ENCODE measurements around the gene PPP4R3B.
"Not testable (repeated sequence)": the region's sequence is repeated elsewhere in the genome, so short reads cannot be mapped to it uniquely, and the experiment has no call there.

Gene PPP4R3B

DNA sequence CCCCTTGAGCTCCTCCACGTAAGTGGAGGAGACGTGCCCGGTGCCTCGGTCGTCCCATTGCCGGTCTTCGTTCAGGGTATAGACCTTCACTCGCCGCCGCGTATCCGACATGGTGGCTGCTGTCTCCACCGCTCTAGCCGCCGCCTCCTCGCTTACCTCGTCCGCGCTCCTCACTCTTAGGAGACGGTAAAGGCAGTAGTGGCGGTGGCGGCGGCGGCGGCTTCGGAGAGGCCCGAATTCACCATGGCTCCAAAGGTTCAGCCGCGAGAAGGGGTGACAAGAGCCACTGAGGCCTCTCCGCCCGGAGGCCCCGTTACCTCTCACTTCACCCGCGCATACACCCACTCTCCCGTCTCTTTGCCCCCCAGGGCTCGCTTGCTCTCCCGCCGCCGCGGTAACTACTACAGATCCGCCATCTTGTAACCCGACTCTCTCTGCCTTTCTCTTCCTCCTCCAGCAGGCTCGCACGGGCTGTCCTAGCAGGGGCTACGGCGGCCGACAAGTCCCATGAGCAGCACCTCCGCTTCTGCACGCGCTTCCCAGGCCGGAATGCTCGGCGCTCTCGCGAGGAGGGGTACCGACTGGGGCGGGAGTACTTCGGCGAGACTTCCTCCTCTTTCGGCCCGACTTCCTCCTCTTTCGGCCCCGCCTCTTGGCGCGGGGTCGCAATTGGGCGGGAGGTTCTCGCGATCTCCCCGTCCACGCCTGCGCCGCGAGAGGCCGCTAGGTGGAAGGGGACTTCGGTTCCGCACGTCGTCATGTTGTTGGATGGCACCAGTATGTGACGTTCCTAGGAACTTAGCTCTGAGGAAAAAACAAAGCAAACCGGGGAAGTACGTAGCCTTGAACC lies at the start of gene PPP4R3B:
TSS of gene PPP4R3B (minus strand) at position 448 of the 850 bp plus-strand sequence. CDS start at position 111, 337 bp downstream.
- peak; percentile 97 for DNase-seq

DNA sequence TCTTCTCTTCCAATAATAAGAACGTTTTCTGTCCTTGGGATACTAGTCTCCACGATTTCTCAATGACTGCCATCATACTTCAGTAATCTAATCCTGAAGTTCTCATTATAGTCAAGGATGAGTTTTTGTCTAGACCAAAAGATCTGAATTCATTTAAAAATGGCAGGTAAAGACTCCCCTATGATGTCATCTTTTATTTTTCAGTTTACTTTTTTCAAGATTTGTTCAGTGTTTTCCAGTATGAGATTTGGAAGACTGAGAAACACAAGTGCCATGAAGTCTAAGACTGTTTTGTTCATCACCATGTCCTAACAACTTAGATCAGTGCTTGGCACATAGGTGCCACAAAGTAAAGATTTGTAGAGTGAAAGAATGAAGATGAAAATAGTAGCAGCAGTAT lies 35.8 kb upstream of the PPP4R3B start:
- DNase-seq: no peak

DNA sequence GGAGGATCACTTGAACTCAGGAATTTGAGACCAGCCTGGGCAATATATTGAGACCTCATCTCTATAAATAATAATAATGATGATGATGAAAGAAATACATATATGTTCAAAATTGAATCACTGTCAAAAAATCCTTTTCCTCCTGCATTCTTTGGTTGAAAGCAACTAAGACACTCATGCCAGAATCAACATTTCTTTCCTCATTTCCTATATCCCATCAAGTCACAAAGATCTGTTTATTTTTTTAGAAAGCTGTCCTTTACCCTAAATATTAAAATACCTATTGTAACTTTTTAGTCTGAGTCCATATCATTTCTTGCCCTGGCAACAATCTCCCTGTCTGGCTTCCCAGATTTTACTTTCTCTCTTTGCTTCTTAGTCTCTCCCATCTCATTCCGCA lies 31.8 kb upstream of the PPP4R3B start:
- no peak for DNase-seq

DNA sequence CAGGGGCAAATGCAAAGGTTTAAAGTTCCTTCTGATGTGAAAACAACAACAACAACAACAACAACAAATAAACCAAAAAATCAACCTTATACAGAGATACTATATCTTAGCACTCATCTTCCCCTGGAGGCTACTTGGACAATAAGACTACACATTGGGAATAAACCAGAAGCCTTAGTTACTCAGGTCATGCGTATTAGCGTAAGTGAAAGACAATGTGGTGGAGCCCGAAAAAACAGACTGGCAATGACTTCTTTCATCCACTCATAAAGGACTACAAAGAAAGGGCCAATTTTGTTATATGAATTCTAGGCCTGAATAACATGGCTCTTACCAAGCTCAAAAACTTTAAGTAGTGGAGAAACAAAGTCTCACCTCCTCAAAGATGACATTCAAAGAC lies 19.4 kb upstream of the PPP4R3B start:
- no peak for DNase-seq

DNA sequence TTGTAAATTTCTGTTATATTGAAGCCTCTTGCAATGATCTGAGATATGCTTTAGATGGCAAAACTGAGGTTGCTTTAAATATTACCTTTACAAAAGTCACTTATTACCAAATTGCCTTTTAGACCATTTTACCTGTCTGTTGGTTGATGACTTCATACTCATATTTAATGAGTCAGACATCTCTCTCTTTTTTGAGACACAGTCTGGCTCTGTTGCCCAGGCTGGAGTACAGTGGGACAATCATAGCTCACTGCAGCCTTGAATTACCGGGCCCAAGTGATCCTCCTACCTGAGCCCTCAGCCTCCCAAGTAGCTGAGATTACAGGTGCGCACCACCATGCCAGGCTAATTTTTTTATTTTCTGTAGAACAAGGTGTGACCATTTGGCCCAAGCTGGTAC lies 11.5 kb upstream of the PPP4R3B start:
- DNase-seq: no peak

DNA sequence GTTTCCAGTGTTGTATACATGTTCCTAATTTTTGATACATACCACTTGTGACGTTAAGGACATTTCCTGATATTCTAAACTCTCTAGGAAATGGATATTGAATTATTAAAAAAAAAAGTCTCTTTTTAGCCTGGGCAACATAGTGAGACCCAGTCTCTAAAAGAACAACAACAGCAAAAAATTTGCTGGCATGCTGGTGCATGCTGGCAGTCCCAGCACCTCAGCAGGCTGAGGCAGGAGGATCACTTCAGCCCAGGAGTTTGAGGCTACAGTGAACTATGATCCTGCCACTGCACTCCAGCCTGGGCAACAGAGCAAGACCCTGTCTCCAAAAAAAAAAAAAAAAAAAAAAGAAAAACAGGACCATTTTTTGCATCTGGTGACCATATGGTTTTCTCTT lies 10.5 kb upstream of the PPP4R3B start:
- no peak for DNase-seq

DNA sequence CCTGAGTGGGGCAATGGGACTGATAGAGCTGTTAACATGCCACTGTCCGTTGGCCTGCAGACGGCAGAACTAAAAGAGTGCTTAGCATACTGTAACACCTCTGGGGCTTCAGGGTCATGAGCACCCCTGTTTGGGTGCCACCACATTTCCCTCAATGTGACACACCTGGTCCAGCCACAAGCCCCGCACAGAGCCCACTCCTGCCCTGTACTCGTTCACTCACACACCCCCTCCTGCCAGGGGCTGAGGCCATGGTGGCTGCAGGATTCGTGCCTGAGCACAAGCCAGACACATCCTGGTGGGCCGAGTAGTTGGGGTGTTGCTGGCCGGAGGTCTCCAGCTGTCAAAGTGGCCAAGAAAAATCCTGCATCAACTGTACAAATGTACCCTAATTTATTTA lies 4.4 kb upstream of the PPP4R3B start:
- DNase-seq: no peak

DNA sequence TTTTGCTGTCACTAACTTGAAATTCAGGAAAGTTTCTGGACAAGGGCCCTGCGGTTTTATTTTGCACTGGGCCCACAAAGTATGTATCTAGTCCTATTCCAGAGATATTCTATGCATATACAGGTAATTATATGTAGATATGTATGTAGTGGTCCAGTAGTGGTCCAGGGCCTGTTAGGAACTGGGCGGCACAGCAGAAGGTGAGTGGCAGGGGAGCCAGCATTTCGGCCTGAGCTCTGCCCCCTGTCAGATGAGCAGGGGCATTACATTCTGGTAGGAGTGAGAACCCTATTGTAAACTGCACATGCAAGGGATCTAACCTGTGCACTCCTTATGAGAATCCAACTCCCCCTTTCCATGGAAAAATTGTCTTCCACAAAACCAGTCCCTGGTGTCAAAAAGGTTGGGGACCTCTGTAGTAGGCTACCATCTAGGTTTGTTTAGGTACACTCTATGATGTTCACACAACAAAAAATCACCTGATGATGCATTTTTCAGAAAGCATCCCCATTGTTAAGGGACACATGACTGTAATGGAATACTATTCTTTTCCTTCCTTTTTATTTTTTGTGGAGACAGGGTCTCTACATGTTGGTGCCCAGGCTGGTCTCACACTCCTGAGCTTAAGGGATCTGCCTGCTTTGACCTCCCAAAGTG lies 2.8 kb upstream of the PPP4R3B start:
- DNase-seq: peak; percentile 42

DNA sequence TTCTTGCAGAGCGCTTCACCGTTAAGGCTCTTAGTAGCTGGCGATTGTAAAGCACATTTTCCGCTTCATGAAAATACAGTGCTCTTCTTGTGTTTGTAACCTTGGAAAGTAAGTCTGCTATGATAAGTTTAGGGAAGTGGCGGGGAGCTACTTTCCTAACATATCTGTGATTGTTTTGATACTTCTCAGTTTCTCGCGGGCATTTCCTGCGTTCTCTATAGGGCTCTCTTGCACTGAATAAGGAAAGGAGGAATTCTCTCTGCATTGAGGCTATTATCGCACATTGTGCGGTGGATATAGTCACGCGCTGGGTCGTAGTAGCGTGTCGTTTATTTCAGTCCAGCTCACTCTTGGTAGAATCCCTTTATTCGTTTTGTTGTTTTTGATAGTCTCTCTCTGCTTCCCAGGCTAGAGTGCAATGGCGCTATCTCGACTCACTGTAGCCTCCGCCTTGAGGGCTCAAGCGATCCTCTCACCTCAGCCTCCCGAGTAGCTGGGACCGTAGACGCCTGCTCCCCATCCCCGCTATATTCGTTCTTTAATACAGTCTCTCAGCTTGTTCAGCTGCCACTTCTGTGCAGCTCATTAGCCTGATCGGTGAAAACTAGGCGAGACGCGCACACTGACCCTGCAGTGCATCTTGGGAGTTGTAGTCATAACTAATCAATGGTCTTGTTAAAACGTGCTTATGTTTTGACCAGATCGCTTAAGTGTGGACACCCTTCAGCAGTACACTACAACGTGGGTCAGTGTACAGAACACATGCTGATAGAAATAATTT lies 1.0 kb upstream of the PPP4R3B start:
- DNase-seq: peak; percentile 66

DNA sequence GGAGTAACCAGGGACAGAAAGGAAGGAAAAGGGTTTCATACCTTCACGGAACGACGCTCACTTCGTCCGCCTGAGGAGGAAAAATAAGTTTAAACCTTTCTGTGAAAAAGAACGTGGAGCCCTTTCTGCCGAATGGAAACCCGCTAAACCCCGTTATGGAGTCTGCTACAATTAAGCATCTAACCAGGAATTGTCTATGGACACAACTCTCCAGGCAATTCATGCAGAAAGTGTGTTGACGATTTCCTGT lies 528 bp upstream of the PPP4R3B start:
- no peak for DNase-seq

DNA sequence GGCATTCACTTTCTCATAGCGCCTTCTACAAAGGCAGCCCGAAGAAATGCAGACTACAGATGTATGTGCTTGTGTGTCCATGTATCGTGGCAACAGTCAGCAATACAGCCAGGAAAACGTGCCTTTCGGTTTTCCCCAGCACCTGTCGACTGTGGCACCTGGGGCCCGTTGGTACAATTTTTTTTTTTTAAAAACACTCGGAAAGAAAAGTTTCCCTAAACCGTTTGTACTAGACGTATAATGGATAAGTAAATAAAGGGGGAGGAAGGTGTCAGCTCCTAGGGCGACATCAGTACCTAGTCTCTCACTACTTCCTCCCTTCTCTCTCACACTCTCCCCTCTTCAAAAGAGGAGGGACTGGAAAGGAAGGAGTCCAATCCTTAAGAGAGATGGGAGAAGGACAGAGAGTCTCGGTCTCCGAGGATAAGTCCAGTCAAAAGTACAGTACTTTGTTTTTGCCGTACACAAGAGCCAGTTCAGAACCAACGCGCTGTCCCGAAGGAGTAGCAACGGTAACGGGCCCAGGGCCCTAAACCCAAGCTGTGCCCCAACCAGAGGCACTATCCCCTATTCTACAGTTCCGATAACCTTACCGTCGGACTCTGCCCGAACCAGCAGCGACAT lies 759 bp downstream of the PPP4R3B start:
- DNase-seq: peak; percentile 42

DNA sequence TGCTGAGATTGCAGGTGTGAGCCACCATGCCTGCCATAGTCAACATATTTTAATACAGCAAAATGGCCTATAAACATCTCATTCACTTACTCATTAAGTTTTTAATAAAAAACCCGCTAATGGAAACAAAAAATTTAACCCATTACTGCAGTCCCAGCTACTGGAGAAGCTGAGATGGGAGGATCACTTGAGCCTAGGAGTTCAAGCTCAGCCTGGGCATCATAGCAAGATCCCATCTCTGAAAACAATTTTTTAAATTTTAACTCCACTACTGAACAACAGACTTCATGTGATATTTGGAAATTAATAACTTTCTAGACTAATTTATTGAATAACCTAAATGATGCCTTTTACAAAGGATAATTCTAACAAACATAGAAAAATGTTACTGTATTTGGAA lies 5.4 kb downstream of the PPP4R3B start:
- DNase-seq: no peak

DNA sequence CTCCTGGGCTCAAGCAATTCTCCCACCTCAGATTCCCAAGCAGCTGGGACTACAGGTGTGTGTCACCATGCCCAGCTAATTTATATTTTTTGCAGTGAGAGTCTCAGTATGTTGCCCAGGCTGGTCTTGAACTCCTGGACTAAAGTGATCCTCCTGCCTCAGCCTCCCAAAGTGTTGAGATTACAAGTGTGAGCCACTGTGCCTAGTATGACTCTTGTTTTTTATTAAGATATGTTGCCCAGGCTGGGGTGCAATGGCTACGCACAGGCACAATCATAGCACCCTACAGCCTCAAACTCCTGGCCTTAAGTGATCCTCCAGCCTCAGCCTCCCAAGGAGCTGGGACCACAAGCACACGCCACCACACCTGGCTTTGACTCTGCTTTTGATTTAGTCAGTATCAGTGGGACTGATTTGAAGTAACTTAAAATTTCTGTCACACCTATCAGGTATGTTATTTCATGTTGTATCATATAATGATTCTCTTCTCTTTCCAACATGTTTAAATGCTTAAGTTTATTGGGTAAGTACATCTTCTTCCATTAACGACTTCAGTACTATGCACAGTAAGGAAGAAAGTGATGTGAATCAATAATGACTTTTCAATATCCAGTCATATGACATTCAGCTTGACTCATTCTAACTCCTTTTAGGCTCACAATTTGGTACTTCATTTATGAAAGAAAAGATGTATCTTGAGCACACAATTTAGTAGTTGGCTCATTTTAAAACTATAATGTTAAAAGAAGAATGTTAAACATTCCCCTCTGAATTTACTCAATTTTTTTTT lies 6.3 kb downstream of the PPP4R3B start:
- no peak for DNase-seq

DNA sequence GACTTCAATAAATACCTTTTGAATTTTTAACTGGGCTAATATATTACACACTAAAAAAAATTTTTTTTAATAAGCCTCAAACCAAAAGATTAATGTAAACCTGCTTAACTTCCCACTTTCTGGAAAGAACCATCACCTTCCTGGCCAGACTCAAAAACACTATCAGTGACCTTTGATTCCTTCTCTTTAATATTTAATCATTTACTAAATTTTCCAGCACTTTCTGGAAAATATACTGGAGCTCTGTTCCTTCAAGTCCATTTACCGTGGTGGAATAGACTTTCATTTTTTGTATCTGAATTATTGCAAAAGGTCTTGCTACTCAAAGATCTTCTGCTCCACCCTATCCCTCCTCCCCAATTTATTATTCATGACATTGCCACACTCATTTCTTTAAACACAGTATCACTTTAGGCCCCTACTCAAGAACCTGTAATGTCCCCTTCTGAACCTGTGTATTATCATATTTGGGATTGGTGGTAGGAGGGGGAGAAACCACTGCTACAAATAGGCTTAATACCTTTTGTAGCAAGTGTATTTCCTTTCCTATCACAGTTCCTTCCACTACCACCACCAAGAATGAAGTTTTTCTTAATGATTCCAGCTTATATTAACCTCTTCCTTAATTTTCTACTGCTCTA lies 7.4 kb downstream of the PPP4R3B start:
- no peak for DNase-seq

DNA sequence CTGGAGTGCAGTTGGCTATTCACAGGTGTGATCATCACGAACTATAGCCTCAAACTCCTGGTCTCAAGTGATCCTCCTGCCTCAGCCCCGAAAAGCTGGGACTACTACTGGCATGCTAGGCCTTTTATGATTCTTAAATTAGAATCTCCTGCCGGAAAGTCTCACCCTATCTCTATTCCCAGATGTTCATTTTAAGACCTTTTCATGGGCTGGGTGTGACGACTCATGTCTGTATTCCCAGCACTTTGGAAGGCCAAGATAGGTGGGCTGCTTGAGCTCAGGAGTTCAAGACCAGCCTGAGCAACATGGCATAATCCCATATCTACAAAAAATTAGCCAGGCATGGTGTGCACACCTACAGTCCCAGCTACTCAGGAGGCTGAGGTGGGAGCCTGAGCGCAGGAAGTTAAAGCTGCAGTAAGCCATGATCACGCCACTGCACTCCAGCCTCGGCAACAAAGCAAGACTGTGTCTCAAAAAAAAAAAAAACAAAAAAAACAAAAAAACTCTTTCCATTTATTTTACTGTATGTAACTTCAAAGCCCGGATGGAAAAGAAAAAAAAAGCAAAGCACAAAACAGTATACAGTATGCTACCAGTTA lies 8.1 kb downstream of the PPP4R3B start:
- DNase-seq: no peak

DNA sequence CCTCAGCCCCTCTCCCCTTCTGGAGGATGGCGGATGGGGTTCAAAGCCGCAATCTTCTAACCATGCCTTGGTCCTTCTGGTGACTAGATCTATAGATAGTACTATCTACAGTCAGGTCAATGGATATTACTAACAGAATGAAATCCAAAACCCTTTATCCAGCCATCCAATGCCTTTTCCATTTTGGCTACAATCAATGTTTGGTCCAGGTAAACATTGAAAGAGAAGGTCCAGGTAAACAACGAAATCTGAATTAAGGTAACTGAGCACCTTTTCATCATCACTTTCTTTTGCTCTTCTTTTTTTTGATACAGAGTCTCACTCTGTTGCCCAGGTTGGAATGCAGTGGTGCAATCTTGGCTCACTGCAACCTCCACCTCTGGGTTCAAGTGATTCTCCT lies 9.7 kb downstream of the PPP4R3B start:
- no peak for DNase-seq

DNA sequence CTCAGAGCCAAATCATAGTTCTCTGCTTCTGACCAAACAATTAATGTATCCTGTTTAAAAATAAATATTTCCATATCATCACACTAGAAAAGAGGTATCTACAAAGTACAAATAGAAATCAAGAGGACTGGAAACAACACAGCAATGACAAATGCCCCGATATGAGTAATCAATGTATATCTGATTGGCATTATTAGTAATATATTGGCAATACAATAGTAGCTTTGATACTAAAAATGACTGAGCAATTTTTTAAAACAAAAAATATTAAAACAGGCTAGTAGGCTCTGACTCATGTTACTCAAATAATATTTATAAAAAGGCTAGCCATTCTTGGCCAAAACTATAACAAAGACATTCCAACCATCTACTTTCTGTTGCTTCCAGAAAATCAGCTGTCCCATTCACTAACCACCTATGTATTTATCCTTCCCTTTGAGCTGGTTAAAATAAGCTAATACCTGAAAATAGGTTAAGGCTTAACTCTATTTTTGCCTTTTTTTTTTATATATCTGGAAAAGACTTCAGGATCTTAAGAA lies 13.3 kb downstream of the PPP4R3B start:
- no peak for DNase-seq

DNA sequence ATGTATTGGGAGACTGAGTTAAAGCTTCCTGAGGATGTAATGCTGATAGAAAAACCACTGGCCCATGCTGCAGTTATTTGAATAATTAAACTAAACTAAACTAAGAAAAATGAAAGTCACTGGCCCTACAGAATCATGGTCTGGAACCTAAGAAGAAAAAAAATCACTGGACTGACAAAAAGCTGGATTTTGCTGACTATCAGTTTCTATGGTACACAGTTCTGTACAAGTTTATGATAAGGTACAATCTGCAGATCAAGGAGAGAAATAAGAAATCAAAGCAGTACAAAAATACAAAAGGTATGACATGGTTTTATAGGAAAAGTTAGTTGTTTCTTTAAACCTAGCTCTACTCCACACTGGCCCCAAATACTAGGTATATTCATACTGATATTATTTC lies 15.6 kb downstream of the PPP4R3B start:
- no peak for DNase-seq

DNA sequence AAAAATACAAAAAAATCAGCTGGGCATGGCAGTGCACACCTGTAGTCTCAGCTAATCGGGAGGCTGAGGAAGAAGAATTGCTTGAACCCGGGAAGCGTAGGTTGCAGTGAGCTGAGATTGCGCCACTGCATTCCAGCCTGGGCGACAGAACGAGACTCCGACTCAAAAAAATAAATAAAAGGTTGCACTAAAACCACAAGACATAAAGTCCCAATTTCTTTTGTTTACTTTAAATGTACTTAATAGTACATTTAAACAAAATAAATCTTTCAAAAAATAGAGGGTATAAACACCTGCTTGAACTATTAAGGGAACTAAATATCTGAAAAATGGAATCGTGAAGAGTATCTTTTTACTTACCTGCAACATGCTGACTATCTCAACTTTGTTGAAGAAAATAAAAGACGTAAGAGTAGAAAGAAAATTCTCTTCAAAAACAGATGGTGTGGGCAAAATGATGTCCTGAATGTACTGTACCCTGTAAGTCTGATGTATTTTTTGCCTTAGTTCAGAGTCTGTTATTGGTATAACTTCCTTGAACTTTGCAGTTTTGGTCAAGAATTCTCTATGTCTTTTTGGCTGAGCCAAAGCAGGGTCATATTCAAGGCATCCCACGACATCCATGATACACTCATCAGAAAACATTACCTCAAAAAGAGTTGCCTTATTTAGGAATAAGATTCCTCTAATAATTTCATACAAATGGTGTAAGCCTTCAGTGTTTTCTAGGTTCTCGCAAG lies 19.2 kb downstream of the PPP4R3B start:
- DNase-seq: no peak

DNA sequence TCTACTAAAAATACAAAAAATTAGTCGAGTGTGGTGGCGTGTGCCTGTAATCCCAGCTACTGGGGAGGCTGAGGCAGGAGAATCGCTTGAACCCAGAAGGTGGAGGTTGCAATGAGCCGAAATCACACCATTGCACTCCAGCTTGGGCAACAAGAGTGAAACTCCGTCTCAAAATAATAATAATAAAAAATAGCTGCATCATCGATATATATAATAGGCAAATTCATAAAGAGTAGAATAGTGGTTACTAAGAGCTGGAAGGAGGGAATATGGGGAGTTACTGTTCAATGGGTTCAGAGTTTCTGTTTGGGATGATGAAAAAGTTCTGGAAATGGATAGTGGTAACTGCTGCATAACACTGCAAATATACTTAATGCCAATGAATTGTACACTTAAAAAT lies 20.6 kb downstream of the PPP4R3B start:
- DNase-seq: not testable (repeated sequence)

DNA sequence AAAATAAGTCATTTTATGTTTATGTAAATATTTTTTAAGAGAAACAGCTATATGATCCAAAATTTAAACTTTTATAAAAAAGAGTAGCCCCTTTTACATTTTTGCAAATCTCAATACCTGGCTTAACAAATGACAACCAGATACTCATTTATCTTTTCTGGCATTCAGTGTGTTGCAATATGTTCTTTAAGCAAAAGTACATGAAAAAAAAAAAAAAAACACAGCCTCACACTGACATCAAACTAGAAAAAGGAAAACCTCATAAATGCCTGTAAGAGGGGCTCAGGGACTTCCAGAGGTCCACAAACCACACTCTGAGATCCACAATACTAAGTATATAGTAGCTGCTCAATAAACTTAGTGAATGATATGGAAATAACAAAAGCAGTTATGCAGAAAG lies 21.9 kb downstream of the PPP4R3B start:
- no peak for DNase-seq

Measured in stimulated activated CD8-positive, alpha-beta memory T cell treated with anti-CD3 and anti-CD28 coated beads, Interleukin-4, amount 100 ng/mL, for 48 hours (primary cell).